ENCODE data around the gene RFFL.
"Not testable (repeated sequence)": the region's sequence is repeated elsewhere in the genome, so short reads cannot be mapped to it uniquely, and the experiment has no call there.

RFFL gene, protein sequence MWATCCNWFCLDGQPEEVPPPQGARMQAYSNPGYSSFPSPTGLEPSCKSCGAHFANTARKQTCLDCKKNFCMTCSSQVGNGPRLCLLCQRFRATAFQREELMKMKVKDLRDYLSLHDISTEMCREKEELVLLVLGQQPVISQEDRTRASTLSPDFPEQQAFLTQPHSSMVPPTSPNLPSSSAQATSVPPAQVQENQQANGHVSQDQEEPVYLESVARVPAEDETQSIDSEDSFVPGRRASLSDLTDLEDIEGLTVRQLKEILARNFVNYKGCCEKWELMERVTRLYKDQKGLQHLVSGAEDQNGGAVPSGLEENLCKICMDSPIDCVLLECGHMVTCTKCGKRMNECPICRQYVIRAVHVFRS

DNA sequence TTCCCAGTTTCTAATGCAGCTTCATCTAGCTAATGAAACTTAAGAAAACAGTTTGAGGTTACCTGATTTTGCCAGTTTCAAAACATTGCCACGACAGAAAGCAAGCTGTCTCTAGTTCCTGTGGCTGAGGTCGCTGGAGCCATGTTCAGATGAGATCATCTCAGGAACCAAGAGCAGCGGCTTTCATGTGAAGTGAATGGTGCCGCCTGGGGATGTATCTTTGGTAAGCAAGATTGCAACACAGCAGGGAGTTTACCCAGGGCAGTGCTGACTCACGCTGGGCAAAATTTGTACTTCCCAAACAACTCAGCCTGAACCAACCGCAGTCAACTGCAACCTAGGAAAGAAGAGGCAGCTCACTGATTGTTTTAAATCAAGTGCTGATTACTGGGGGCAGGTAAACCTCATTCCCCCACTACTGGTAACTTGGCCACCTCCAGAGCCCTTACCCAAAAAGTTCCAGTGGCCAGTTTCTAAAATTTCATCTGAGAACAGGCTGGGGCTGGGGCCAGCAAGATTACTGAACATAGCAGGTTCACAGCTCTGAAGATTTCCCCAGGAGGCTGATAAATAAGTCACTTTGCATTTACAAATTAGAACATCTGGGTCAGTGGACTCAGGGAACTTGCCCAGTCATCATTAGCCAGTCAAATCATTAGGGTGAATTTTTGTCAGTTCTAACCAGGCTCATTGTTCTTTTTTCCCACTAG is at the start of gene RFFL:
Gene RFFL (minus strand): TSS at position 194 of the 710 bp plus-strand sequence. CDS start 37,154 bp downstream, outside the sequence.
- DNase-seq = peak; percentile 87

DNA sequence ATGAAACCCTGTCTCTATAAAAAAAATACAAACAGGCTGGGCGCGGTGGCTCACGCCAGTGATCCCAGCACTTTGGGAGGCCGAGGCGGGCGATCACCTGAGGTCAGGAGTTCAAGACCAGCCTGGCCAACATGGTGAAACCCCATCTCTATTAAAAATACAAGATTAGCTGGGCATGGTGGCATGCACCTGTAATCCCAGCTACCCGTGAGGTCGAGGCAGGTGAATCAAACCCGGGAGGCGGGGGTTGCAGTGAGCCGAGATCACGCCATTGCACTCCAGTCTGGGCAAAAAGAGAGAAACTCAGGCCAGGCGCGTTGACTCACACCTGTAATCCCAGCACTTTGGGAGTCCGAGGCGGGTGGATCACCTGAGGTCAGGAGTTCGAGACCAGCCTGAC is 47.3 kb upstream of the RFFL start:
- DNase-seq = not testable (repeated sequence)

DNA sequence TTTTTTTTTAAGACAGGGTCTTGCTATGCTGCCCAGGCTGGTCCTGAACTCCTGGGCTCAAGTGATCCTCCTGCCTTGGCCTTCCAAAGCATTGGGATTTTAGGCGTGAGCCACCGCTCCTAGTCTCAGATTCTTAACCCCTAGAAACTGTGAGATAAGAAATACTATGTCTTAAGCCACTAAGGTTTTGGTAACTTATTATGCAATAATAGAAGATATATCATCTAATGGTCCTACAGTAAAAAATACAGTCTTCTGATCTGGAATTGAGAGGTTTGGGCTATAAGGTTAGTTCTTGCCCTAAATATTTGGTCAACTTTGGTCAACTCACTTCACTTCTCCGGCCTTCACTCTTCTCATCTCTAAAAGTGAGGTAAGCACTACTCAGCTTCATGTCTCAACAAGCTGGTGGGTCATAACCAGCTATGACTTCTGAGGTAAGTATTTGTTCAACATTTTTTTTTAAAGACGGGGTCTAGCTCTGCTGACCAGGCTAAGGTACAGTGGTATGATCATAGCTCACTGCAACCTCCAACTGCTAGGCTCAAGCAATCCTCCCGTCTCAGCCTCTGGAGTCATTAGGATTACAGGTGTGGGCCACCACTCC is 41.4 kb upstream of the RFFL start:
- DNase-seq = no peak

DNA sequence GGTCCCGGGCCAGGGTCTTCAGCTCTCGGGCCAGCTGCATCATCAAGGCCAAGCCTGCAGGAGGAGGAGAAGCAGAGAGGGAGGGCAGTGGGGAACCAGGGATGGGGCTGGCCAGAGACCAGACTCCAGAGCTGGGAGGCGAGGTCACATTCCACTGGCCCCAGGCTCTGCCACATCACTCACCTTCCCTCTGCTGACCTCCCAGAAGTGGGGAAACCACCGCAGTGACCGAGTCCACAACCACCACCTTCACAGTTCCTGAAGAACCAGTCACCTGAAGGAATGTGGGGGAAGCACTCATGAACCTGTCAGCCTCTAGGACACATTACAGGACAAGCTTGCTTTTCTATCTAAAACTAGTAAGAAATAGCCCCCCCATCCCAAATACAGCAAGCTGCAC is 39.8 kb upstream of the RFFL start:
- DNase-seq = no peak

DNA sequence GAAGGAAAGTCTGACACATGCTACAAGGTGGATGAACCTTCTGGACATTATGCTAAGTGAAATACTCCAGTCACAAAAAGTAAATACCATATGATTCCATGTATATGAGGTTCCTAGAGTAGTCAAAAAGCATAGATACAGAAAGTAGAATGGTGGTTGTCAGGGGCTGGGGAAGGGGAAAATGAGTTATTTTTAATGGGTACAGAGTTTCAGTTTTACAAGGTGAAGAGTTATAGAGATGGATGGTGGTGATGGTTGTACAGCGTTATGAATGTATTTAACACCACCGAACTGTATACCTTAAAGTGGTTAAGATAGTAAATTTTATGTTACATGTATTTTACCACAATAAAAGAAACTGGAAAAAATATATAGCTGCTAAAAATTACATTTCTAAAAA is 38.2 kb upstream of the RFFL start:
- DNase-seq = no peak

DNA sequence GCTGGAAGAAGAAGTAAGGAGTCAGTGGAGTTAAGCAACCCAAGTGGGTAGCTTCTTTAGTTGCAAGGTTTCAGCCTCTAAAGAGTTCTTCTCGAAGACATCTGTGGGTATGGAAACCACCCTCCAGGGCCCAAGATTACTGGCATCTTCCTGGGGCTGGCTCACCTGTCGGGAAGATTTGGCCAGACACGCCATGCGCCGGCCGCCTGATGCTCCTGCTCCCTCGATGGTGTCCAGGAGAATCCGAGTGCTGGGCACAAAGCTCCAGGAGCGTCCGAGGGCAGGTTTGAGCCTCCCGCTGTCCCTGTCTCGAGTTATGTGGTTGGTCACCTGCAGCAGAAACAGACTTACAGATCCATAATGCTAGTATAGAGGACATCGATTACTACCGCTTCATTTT is 37.5 kb upstream of the RFFL start:
- DNase-seq = no peak

DNA sequence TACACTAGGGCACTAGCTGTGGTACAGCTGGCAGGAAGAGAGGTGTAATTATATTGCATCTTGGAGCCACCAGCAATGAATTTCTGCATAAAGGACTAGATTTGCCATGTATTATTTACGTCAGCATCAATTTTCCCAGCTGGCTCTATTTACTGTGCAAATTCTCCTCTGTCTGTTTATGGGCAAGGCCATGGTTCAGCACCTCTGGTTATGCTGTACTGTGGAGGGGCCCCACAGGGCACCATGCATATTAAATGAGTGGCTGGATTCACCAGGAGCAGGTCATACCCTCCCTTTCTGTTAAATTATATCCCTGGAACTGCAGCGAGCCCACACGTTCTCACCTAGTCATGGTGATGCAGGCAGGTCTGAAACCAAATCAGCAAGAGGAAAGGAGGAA is 36.4 kb upstream of the RFFL start:
- no peak for DNase-seq

DNA sequence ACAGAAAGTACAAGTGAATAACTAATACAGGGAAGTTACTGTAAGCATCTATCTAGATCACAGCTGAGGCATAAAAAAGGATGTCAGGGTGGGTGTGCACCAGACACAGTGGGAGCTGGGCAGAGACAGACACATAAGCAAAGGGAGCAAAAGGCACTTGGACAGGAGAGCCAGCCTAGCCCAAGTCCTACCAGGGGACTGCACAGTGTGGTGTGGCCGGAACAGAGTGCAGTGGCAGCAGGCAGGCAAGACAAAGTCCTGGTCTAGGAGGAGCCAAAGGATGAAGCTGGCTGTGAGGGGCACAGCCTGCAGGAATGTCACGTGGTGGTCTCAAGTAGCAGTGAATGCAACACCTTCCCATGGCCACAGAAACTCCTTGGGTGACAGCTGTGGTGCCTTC is 34.3 kb upstream of the RFFL start:
- DNase-seq = no peak

DNA sequence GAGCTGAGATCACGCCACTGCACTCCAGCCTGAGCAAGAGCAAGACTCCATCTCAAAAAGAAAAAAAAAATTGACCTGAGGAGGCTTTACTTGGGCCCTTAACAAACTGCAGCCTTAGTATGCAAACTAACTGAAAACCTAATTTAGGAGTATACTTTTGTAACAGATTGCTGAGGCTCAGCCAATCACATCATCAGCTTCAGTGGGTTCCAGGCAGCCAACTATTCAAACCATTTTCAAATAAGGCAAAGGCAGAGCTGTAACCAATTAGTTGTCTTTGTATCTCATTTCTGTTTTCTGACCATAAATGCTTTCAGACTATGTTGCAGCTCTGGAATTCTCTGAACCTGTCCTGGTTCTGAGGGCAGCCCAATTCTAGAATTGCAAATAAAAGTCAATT is 32.2 kb upstream of the RFFL start:
- DNase-seq = no peak

DNA sequence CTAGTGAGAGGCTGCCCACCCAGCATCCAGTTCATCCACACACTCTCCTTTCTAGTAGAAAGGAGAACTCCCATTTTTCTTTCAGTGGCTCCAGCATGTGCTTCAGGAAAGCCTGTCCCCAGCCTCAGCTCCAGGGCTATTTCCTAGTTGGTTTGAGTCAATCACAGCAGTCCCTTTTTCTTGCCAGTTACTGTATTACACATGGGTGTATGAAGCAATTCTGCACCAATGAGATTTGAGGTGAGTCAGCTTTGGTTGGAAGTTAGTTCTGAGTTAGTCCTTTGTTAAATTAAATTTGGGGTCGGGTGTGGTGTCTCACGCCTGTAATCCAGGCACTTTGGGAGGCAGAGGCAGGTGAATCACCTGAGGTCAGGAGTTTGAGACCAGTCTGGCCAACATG is 31.4 kb upstream of the RFFL start:
- no peak for DNase-seq

DNA sequence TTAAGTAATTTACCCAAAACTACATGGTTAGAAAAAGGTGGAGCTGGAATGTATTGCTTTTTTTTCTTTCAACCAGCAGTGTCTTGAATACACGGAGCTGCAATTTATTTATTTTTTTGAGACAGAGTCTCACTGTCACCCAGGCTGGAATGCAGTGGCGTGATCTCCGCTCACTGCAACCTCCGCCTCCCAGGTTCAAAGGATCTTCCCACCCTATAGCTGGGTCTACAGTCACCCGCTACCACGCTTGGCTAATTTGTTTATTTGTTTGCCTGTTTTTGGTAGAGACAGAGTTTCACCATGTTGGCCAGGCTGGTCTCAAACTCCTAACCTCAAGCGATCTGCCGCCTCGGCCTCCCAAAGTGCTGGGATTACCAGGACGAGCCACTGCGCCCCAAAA is 27.2 kb upstream of the RFFL start:
- DNase-seq = not testable (repeated sequence)

DNA sequence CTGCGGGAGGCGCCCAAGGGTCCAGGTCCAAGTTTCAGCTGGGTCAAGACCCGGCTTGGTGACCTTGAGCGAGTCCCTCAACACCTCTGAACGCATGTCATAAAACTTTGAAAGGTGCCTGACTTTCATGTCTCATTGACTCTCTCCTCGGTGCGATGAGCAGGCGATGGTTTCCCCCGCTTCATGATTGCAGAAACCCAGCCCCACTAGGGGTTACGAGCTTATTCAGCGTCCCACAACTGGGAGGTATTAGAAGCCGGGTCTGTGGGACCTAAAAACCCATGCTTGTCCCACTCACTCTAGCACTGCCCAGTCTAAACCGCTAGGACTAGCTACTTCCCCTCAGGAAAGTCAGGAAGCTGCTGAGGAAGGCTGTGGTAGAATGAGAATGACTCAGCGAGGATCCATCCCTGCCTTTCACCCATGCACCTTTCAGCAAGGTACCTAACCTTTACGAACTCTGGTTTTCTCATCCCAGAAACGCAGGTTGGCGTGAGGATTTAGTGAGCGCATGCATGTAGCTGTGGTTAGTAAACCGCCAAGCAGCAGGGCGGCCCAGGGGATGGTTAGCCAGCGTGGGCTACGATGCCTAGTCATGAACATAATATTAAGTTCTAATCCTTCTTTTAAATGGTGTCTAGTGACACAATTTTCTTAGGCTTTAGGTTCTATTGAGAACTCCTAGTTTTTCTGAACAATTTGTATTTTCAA is 26.2 kb upstream of the RFFL start:
- DNase-seq = no peak

DNA sequence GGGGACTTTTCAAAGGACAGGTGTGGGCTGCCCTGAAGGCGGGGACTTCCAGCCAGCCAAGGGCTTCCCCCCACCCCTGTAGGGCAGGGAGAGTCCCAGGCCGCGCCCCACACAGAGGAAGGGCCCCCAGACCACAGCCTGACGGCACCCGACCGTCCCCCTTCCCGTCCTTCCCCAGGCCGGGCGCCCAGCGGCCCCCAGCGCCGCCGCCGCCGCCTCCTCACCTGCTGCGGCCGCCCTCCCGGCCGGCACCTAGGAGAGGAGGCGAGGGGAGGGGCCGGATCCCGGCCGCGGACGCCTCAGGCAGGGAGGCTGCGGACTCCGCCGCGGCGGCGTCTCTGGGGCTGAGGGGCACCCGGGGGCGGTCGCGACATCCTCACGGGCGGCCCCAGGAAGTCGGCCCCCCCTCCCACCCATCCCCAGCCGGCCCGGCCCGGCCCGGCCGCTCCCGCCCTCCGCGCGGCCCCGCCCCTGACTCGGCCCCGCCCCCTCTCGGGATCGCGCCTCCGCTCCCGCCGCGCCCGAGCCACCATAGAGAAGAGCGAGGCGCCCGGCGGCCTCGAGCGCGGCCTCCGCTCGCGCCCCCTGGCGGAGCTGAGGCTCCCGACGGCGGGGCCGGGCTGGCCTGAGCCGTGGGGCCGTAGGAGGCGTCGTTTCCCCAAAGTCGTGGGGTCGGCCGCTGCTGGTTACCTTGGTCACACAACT is 25.5 kb upstream of the RFFL start:
- DNase-seq = peak; percentile 89

DNA sequence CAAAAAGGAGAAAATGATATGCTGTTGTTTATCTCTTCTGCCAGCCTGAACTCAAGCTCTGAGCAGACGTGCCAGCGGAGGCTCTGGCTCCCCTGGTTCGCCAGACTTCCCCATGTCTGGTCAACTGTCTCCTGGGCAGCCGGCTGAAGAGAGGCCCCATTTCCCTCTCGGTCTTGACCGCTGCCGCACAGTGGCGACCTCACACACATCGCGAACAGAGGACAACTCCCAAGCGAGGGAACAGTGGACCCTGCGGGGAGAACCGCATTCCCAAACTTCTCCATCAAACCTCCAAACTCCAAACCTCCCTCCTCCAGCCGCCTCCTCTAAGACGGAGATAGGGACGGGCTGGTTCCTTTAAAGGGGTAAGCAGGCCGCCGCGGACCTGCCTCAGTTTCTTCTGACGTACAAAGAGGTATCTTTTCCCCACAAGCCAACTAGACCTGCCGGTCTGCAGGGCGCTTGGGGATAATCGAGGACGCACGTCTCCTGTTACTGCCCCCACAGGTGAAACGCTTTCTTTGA is 24.9 kb upstream of the RFFL start:
- peak; percentile 26 for DNase-seq

DNA sequence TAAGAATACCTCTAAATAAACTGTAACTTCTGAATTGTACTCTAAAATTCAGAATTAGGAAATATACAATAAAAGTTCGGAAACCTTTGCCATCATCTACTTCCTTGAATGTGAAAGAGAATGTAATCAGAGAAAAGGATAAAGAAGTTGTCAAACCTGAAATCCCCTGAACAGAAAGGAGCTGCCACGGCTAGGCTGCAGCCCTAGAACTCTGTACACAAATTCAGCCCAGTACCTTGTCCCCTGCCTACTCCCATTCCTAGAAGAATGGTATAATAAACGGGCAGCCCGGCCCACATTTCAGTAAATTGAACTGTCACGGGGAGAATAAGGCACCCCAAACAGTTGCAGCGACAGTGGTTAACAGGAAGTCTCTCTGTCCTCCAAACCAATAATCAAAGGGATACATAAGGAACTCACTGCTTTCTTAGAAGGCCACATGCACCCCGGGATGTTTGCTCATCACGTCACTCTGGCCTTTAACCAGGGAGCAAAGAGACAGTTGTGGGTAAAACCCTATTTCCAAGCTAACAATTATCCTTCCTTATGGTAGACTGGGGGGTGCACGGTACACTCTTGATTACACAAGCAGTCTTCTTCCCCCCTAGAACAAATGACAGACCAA is 24.3 kb upstream of the RFFL start:
- DNase-seq = peak; percentile 18

DNA sequence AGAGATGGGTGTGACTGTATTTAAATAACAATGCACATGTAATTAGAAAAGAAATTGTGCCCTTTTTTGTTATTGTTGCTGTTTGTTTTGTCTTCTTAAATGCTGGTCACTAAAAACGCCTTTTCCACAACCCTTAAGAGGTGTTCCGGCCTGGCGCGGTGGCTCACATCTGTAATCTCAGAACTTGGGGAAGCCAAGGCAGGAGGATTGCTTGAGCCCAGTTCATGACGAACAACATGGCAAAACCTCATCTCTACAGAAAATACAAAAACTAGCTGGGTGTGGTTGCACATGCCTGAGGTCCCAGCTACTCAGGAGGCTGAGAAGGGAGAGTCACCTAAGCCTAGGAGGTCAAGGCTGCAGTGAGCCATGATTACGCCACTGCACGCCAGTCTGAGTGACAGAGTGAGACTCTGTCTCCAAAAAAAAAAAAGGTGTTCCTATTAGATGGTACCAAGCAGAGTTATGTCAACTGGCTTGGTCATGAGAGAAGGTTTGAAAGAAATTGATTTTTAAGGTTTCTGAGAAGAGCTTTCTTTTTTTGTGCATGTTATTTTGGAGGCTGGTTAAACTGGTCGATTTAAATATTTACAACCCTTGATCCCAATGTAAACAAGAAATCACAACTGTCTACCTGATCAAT is 23.5 kb upstream of the RFFL start:
- no peak for DNase-seq

DNA sequence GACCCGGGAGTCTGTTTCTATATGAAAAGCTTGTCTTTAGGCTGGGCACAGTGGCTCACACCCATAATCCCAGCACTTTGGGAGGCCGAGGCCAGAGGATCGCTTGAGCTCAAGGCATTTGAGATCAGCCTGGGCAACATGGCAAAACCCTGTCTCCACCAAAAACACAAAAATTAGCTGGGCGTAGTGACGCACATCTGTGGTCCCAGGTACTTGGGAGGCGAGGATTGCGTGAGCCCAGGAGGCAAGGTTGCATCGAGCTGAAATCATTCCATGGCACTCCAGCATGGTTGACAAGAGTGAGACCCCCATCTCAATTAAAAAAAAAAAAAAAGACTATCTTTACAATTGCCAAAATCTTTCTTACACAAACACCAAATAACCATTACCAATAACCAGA is 22.7 kb upstream of the RFFL start:
- no peak for DNase-seq

DNA sequence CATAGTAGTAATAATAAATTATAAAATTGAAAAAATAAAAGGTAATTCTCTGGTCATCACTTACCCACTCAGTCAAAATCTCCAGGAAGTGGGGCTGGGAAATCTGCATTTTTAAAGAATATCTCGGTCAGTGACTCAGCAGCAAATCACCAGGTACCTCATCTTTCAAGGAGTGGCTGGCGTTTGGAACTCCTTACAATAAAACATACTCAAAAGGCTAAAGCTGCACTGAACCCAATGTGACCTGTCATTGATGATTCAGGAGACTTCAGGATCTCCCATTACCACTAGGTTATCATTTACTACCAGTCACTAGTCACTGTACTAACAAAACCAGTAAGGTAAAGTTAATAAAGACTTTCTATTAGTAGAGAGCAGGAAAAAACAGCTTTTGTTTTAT is 21.5 kb upstream of the RFFL start:
- no peak for DNase-seq

DNA sequence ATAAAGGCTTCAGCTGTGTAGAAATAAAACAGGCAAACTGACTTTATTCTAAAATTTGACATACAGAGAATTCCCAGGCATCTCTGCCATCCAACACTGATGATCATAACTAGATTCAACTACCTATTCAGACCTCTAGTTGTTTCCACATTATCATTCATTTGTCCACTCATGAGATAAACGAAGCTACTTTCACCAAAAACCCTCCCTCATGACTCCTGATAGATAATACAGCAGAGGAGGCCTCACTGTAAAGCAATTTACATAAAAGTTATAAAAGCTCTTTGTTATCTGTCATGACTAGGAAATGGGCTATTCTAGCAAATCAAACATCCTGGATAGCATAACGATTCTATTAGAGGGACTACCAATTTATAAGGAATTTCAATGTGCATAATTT is 19.6 kb upstream of the RFFL start:
- DNase-seq = no peak

DNA sequence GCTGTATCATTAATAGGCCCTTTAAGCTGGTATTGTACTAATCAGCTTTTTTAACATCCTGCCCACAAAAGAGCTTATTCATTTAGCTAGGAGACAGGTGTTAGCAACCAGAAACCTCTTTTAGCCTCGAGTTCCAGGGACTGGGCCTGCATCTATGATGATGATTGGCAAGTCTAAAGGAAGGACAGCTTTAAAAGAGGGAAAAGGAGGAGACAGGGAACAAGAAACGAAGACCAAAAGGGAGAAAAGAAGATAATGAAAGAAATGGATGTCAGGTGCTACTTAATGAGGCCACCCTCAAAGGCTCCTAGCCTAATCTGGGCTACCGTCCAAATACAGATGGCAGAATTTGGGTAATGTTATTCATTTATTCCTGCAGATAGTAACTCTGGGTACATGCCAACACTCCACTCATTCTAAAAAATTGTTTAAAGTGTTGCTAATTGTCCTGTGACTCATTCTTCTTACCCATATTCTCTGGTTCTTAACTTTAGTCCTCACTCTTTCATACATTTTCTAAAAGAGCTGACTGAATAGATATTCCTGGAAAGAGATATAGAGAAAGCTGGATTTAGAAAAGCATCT is 18.7 kb upstream of the RFFL start:
- DNase-seq = no peak

DNA sequence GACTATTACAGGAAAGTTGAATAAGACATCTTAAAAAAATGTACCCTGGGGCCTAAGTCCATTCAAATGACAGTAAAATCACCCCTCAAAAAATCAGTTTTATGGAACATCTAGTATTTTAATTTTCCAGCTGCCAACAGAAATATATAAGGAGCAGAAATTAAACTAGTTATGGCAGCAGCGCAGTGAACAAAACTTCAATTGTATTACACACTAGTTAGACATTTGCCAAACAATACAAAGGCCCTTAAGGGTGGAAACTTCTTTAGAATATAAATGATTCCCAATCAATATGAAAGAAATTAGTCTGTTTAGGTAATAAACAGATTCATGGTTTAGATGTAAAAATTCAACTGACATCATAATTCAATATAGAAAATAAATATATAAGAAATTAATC is 18.1 kb upstream of the RFFL start:
- no peak for DNase-seq

Measured in CD4-positive, alpha-beta T cell treated with Interferon gamma for 1 hour (primary cell).